Loucy (cell line): Measurements from ENCODE around the gene ZNF785.

Experiments used
- H2AFZ ChIP-seq: fragments of 200-600 bp; sonication (generic); 2 replicates; pipeline ENCODE4 v1.6.0; 2016; ENCODE audit warnings: antibody characterized with exemption, mild to moderate bottlenecking, low read length, moderate library complexity
- H3F3A ChIP-seq: fragments of 200-600 bp; 2 replicates; pipeline ENCODE4 v1.6.0; 2016; ENCODE audit warnings: antibody characterized with exemption, low read depth, mild to moderate bottlenecking
- H3K27me3 ChIP-seq: fragments of 200-600 bp; sonication (generic); 2 replicates; pipeline ENCODE4 v1.6.1; 2014; ENCODE audit warnings: low read length, mild to moderate bottlenecking; ENCODE audit not compliant: insufficient read depth, poor library complexity, severe bottlenecking
- H3K36me3 ChIP-seq: fragments of 200-600 bp; sonication (generic); 2 replicates; pipeline ENCODE4 v1.6.1; 2016; ENCODE audit warnings: low read length; ENCODE audit not compliant: insufficient read depth
- H3K4me1 ChIP-seq: fragments of 200-600 bp; sonication (generic); 2 replicates; pipeline ENCODE4 v1.5.1; 2014; ENCODE audit warnings: low read length, mild to moderate bottlenecking; ENCODE audit not compliant: insufficient read depth, poor library complexity, severe bottlenecking
- H3K4me2 ChIP-seq: fragments of 200-600 bp; sonication (generic); 2 replicates; pipeline ENCODE4 v1.6.0; 2014; ENCODE audit warnings: antibody characterized with exemption, low read length, low read depth, mild to moderate bottlenecking; ENCODE audit not compliant: poor library complexity, severe bottlenecking
- H3K4me3 ChIP-seq: fragments of 200-600 bp; sonication (generic); 2 replicates; pipeline ENCODE4 v1.5.1; 2014; ENCODE audit warnings: low read length, mild to moderate bottlenecking, mixed read lengths; ENCODE audit not compliant: poor library complexity, severe bottlenecking
- H3K79me2 ChIP-seq: fragments of 200-600 bp; sonication (generic); 2 replicates; pipeline ENCODE4 v1.6.1; 2014; ENCODE audit warnings: low read length; ENCODE audit not compliant: insufficient read depth
- H3K9ac ChIP-seq: fragments of 200-600 bp; sonication (generic); 2 replicates; pipeline ENCODE4 v1.6.0; 2014; ENCODE audit warnings: mild to moderate bottlenecking, low read depth, low read length, moderate library complexity; ENCODE audit not compliant: poor library complexity, severe bottlenecking
- H3K9me2 ChIP-seq: fragments of 200-600 bp; sonication (generic); replicated peaks from 2 replicates; pipeline ENCODE4 v1.6.1; 2016; ENCODE audit warnings: low read depth, low read length, mixed read lengths
- H3K9me3 ChIP-seq: fragments of 200-600 bp; sonication (generic); 2 replicates; pipeline ENCODE4 v1.6.1; 2014; ENCODE audit warnings: mild to moderate bottlenecking, antibody characterized with exemption, low read length, low read depth; ENCODE audit not compliant: insufficient read depth
- H4K20me1 ChIP-seq: fragments of 200-600 bp; sonication (generic); 2 replicates; pipeline ENCODE4 v1.6.0; 2014; ENCODE audit warnings: antibody characterized with exemption, low read length, mild to moderate bottlenecking; ENCODE audit not compliant: insufficient read depth, poor library complexity, severe bottlenecking
- CTCF ChIP-seq: fragments of 200-600 bp; sonication (generic); conservative IDR thresholded peaks from 2 replicates; pipeline ENCODE4 v1.5.1; 2014; ENCODE audit warnings: mild to moderate bottlenecking, antibody characterized with exemption, low read length
- EZH2phosphoT487 ChIP-seq: fragments of 200-600 bp; IDR thresholded peaks from 2 replicates; pipeline ENCODE4 v1.6.1; 2018; ENCODE audit warnings: antibody characterized with exemption, mild to moderate bottlenecking, moderate library complexity, borderline replicate concordance

The ZNF785 gene

GRCh38 chr16:30622455-30623032 is 37.0 kb upstream of the ZNF785 start:
- peaks cover 8% of the 10 kb centered on the region for H3K4me1 ChIP-seq
- H3K27me3 ChIP-seq, result no peaks in the 10 kb centered on the region
- no peaks in the 10 kb centered on the region for H3K9me3 ChIP-seq
- no peaks in the 10 kb centered on the region for H3F3A ChIP-seq
- no peaks in the 10 kb centered on the region for H4K20me1 ChIP-seq
- H3K4me2 ChIP-seq, result no peak overlapping the region
- H3K4me3 ChIP-seq, result no peak overlapping the region
- no peak overlapping the region for H2AFZ ChIP-seq
- H3K79me2 ChIP-seq, result no peaks in the 10 kb centered on the region
- H3K9ac ChIP-seq, result no peak overlapping the region
- no peaks in the 10 kb centered on the region for H3K36me3 ChIP-seq
- no peaks in the 10 kb centered on the region for H3K9me2 ChIP-seq
- no peak for TF ChIP-seq EZH2phosphoT487
- no peak for TF ChIP-seq CTCF

GRCh38 chr16:30621765-30622164 is 36.3 kb upstream of the ZNF785 start:
- Histone ChIP-seq H3K36me3 (no peaks in the 10 kb centered on the region), H3K4me3 (no peak overlapping the region), H3K9ac (no peak overlapping the region), H3K27me3 (no peaks in the 10 kb centered on the region), H3K9me3 (no peaks in the 10 kb centered on the region), H3K79me2 (no peaks in the 10 kb centered on the region), H3K4me2 (no peak overlapping the region), H3F3A (no peaks in the 10 kb centered on the region), H2AFZ (no peak overlapping the region), H3K4me1 (peaks cover 9% of the 10 kb centered on the region), H3K9me2 (no peaks in the 10 kb centered on the region), H4K20me1 (no peaks in the 10 kb centered on the region)
- no peak for TF ChIP-seq CTCF
- no peak for TF ChIP-seq EZH2phosphoT487

- Histone ChIP-seq H3K27me3 (no peaks in the 10 kb centered on the region), H3K4me3 (no peak overlapping the region), H2AFZ (no peak overlapping the region), H3K4me1 (peaks cover 10% of the 10 kb centered on the region), H3F3A (no peaks in the 10 kb centered on the region), H4K20me1 (no peaks in the 10 kb centered on the region), H3K4me2 (no peak overlapping the region), H3K9ac (no peak overlapping the region), H3K9me3 (no peaks in the 10 kb centered on the region), H3K79me2 (no peaks in the 10 kb centered on the region), H3K36me3 (no peaks in the 10 kb centered on the region), H3K9me2 (no peaks in the 10 kb centered on the region)
- TF ChIP-seq CTCF (no peak), EZH2phosphoT487 (no peak)
Observed at GRCh38 chr16:30620169-30620568, 34.7 kb upstream of the ZNF785 start.
